GM12892 (cell line): ENCODE results near the gene CYP46A1.

Experiments used
- POLR2A ChIP-seq: IDR thresholded peaks from 2 replicates; pipeline ENCODE4 v1.6.1; 2011; ENCODE audit warnings: low read depth, low read length, control low read depth
- POLR2AphosphoS5 ChIP-seq: IDR thresholded peaks from 2 replicates; pipeline ENCODE4 v1.6.1; 2011; ENCODE audit warnings: low read depth, low read length, control low read depth
- TAF1 ChIP-seq: IDR thresholded peaks from 2 replicates; pipeline ENCODE4 v1.6.1; 2011; ENCODE audit warnings: low read depth, mild to moderate bottlenecking, control low read depth, low read length, borderline replicate concordance

- TF ChIP-seq POLR2A (no peak), TAF1 (no peak), POLR2AphosphoS5 (no peak)
Observed at GRCh38 chr14:99688629-99689028, 4.5 kb downstream of the CYP46A1 start.
